IMR-90 (cell line): ENCODE results near the gene TRIO. TPM values are rescaled to one million over a fixed set of nuclear protein-coding genes. Genes with fewer than 3 reads are reported as not detected.

Source experiments
- ATAC-seq: fragments of 200-7000 bp; cut with Tn5 transposase; 2 replicates; pipeline ENCODE4 v1.9.1; 2020; ENCODE audit warnings: low read depth, mild to moderate bottlenecking, moderate library complexity
- BruUV-seq: library from RNA; stranded (reverse); fragments of 400-500 nt; replicated peaks from 2 replicates; lab custom pipeline; 2021; lab: Mats Ljungman, UMichigan
- CTCF ChIA-PET: fragments of 300-600 bp; formaldehyde crosslinking; extraction: SDS; loops from one replicate; lab custom pipeline; 2021; ENCODE audit warnings: antibody characterized with exemption; lab: Yijun Ruan, JAX
- POLR2A ChIA-PET: fragments of 300-600 bp; sonication (Branson Sonifier 250); formaldehyde crosslinking; loops from one replicate; lab custom pipeline; 2022; ENCODE audit warnings: antibody characterized with exemption; ENCODE audit not compliant: unreplicated experiment; lab: Charles Lee
- DNase-seq: peaks from one replicate; pipeline ENCODE4 v3.0.0; 2013
- H2AFZ ChIP-seq: replicated peaks from 2 replicates; pipeline ENCODE3; 2013; ENCODE audit warnings: low read length, mild to moderate bottlenecking; ENCODE audit not compliant: poor library complexity
- H2AK5ac ChIP-seq: 2 replicates; pipeline ENCODE4 v1.6.1; 2013; ENCODE audit warnings: low read depth, low read length, inconsistent platforms
- H2AK9ac ChIP-seq: replicated peaks from 2 replicates; pipeline ENCODE3; 2013; ENCODE audit warnings: mild to moderate bottlenecking, low read depth, low read length, moderate library complexity; ENCODE audit not compliant: poor library complexity
- H2BK120ac ChIP-seq: 2 replicates; pipeline ENCODE4 v1.6.1; 2013; ENCODE audit warnings: low read depth, low read length, inconsistent platforms
- H2BK15ac ChIP-seq: 3 replicates; pipeline ENCODE4 v1.6.1; 2013; ENCODE audit warnings: low read depth, low read length, inconsistent platforms
- H2BK20ac ChIP-seq: 2 replicates; pipeline ENCODE4 v1.6.1; 2013; ENCODE audit warnings: low read depth, mild to moderate bottlenecking, inconsistent platforms, low read length, moderate library complexity
- H2BK5ac ChIP-seq: 2 replicates; pipeline ENCODE4 v1.6.1; 2013; ENCODE audit warnings: mild to moderate bottlenecking, low read depth, low read length, inconsistent platforms; ENCODE audit not compliant: poor library complexity, severe bottlenecking
- H3K14ac ChIP-seq: replicated peaks from 2 replicates; pipeline ENCODE4 v1.6.1; 2013; ENCODE audit warnings: low read depth, low read length, inconsistent platforms
- H3K18ac ChIP-seq: 2 replicates; pipeline ENCODE4 v1.6.1; 2013; ENCODE audit warnings: low read depth, low read length, control low read depth
- H3K23ac ChIP-seq: 2 replicates; pipeline ENCODE4 v1.6.1; 2013; ENCODE audit warnings: low read depth, low read length, inconsistent platforms
- H3K27ac ChIP-seq: 2 replicates; pipeline ENCODE4 v1.5.1; 2013; ENCODE audit warnings: mild to moderate bottlenecking, control low read depth, low read length; ENCODE audit not compliant: insufficient read depth
- H3K27me3 ChIP-seq: 2 replicates; pipeline ENCODE4 v1.6.1; 2013; ENCODE audit warnings: low read length; ENCODE audit not compliant: control insufficient read depth, insufficient read depth
- H3K36me3 ChIP-seq: 2 replicates; pipeline ENCODE4 v1.6.1; 2013; ENCODE audit warnings: low read length, mixed read lengths; ENCODE audit not compliant: control insufficient read depth, insufficient read depth
- H3K4ac ChIP-seq: 2 replicates; pipeline ENCODE4 v1.6.1; 2013; ENCODE audit warnings: low read depth, low read length, inconsistent platforms
- H3K4me1 ChIP-seq: 2 replicates; pipeline ENCODE4 v1.6.1; 2013; ENCODE audit warnings: low read length, mixed read lengths; ENCODE audit not compliant: control insufficient read depth, insufficient read depth
- H3K4me2 ChIP-seq: 2 replicates; pipeline ENCODE4 v1.6.1; 2013; ENCODE audit warnings: low read depth, mild to moderate bottlenecking, control low read depth, low read length, moderate library complexity
- H3K4me3 ChIP-seq: 2 replicates; pipeline ENCODE4 v1.5.1; 2013; ENCODE audit warnings: low read depth, mild to moderate bottlenecking, control low read depth, low read length, moderate library complexity; ENCODE audit not compliant: insufficient read depth
- H3K56ac ChIP-seq: 2 replicates; pipeline ENCODE4 v1.6.1; 2013; ENCODE audit warnings: low read length, inconsistent platforms; ENCODE audit not compliant: insufficient read depth; ENCODE audit errors: extremely low read depth
- H3K79me1 ChIP-seq, 2 experiments: 2 replicates each; pipeline ENCODE4 v1.6.1; 2013; ENCODE audit warnings: low read length in 2 of 2, inconsistent platforms in 1 of 2, low read depth in 1 of 2
- H3K9ac ChIP-seq: 2 replicates; pipeline ENCODE4 v1.6.1; 2013; ENCODE audit warnings: low read depth, low read length, control low read depth
- H3K9me1 ChIP-seq: 2 replicates; pipeline ENCODE4 v1.6.1; 2013; ENCODE audit warnings: low read length, inconsistent platforms; ENCODE audit not compliant: insufficient read depth
- H3K9me3 ChIP-seq: 2 replicates; pipeline ENCODE4 v1.6.1; 2013; ENCODE audit warnings: low read length; ENCODE audit not compliant: control insufficient read depth, insufficient read depth
- H4K20me1 ChIP-seq: 2 replicates; pipeline ENCODE4 v1.6.1; 2013; ENCODE audit warnings: low read length, inconsistent platforms; ENCODE audit not compliant: insufficient read depth
- H4K5ac ChIP-seq: 2 replicates; pipeline ENCODE4 v1.6.1; 2013; ENCODE audit warnings: mild to moderate bottlenecking, low read depth, low read length, control low read depth
- H4K8ac ChIP-seq, 2 experiments: 2 replicates each; pipeline ENCODE4 v1.6.1; 2013; ENCODE audit warnings: low read depth in 2 of 2, low read length in 2 of 2, control low read depth in 1 of 2, inconsistent platforms in 1 of 2
- H4K91ac ChIP-seq: 2 replicates; pipeline ENCODE4 v1.6.1; 2013; ENCODE audit warnings: low read depth, low read length, inconsistent platforms; ENCODE audit not compliant: insufficient read depth
- CEBPB ChIP-seq: IDR thresholded peaks from 2 replicates; pipeline ENCODE4 v1.6.1; 2012; ENCODE audit warnings: low read depth, low read length, improper control_type of control experiment
- whole genome bisulfite sequencing, 2 experiments: methylation state at CpG; one replicate each; pipeline versions ENCODE4 v1.1.5 to v1.1.7; 2013; ENCODE audit warnings: missing lambda C conversion rate in 2 of 2; ENCODE audit not compliant: insufficient read length in 1 of 2; ENCODE audit errors: extremely low coverage in 2 of 2; 5-methylcytosine and 5-hydroxymethylcytosine counted together
- dilution Hi-C: fragments of 300-500 bp; cut with HindIII; formaldehyde crosslinking; loops from one replicate; pipeline ENCODE4 v1.14.3; 2018; ENCODE audit warnings: low sequenced_read_pairs; ENCODE audit not compliant: unreplicated experiment
- in situ Hi-C: fragments of 300-500 bp; cut with MboI; formaldehyde crosslinking; loops from 3 replicates; pipeline ENCODE4 v1.14.3; 2019; ENCODE audit warnings: low sequenced_read_pairs, inconsistent platforms, mixed read lengths
- intact Hi-C: fragments of 100-400 bp; cut with micrococcal nuclease; formaldehyde crosslinking; loops from 2 replicates; pipeline ENCODE4 v1.10.0; 2022
- polyA plus RNA-seq, 3 experiments: library from polyadenylated mRNA; depleted of rRNA; stranded (reverse); fragments of >200 nt; gene quantifications; 2 replicates each; pipeline ENCODE4 v1.2.3, GENCODE V29; 2012; ENCODE audit warnings: low replicate concordance in 1 of 3
- total RNA-seq: library from RNA; depleted of rRNA; stranded (reverse); fragments of >200 nt; gene quantifications from 2 replicates; pipeline ENCODE4 v1.2.3, GENCODE V29; 2012

TRIO gene
- total and polyA plus RNA-seq, 2 of the 4 experiments (the other 2 are of a cell fraction) = 206 to 522 TPM

DNA sequence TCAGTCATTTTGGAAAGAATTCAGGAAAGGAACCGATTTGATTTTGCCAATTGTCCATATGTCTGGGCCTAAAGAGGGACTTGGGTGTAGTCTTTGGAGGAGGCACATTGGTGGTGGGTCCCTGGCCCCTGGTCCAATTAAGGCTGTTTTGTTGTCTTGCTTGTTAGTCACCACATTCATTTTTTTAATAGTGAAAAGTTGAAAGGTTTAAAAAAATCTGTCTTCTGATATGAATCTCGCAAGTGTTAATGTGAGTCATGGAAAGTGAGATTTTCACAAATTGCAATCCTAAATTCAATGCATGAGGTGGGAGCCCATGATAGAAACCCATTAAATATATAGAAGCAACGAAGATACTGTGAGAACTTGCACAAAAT is 272.5 kb downstream of the TRIO start:
- in situ Hi-C loops (loop anchor here (25.0 kb wide), 1 partner anchor 597 kb away; no protein-coding TSS in a partner anchor), dilution Hi-C loops (no loop called here), intact Hi-C loops (loop anchor here (5.0 kb wide), 1 partner anchor 57 kb away; no protein-coding TSS in a partner anchor)
- Histone ChIP-seq H2BK20ac (no peak overlapping the region; the same call in 1 of the 2 replicates), H3K4ac (no peak overlapping the region), H2BK5ac (no peak overlapping the region), H3K23ac (no peak overlapping the region), H2BK120ac (no peak overlapping the region), H3K36me3 (peaks cover 74% of the 10 kb centered on the region), H3K27ac (no peak overlapping the region), H4K5ac (no peak overlapping the region), H3K9me3 (no peaks in the 10 kb centered on the region), H3K4me3 (no peak overlapping the region), H3K9ac (no peak overlapping the region), H2BK15ac (no peak overlapping the region), H3K4me1 (peaks cover 41% of the 10 kb centered on the region), H3K9me1 (peaks cover 52% of the 10 kb centered on the region), H2AFZ (no peak overlapping the region), H4K91ac (no peak overlapping the region), H3K56ac (no peak overlapping the region), H3K27me3 (no peaks in the 10 kb centered on the region), H4K20me1 (peaks cover 96% of the 10 kb centered on the region), H3K4me2 (no peak overlapping the region), H4K8ac (no peak overlapping the region), H3K79me1 (peaks cover 45 to 93% of the 10 kb centered on the region in 2 experiments), H2AK9ac (no peak overlapping the region), H3K14ac (no peak overlapping the region), H2AK5ac (no peak overlapping the region), H3K18ac (no peak overlapping the region)
- TF ChIP-seq CEBPB = no peak
- no CpG with 5 or more reads among the region's 3 CpGs for WGBS, 2 experiments
- POLR2A ChIA-PET = no interaction called here
- no peak for DNase-seq
- no TSS peak for BruUV-seq
- no peak for ATAC-seq
- CTCF ChIA-PET = interaction anchor here (1.6 kb wide), 1 partner anchor 233 kb away, joined by 4 read pairs; no protein-coding TSS in a partner anchor
